COLO829 (cell line): ENCODE results near the gene FAM120B.

Experiments used
- DNase-seq: peaks from one replicate; pipeline ENCODE4 v3.0.0; 2012; ENCODE audit warnings: low spot score

FAM120B gene

GRCh38 chr6:170445971-170446370 lies 139.4 kb downstream of the FAM120B start:
- DNase-seq: no peak

GRCh38 chr6:170446841-170447560 lies 140.4 kb downstream of the FAM120B start:
- no peak for DNase-seq

GRCh38 chr6:170447561-170447930 lies 141.0 kb downstream of the FAM120B start:
- no peak for DNase-seq

GRCh38 chr6:170448317-170448716 lies 141.8 kb downstream of the FAM120B start:
- no peak for DNase-seq

- no peak for DNase-seq
Observed at GRCh38 chr6:170448751-170449630, 142.4 kb downstream of the FAM120B start.

GRCh38 chr6:170449835-170450753 lies 143.5 kb downstream of the FAM120B start:
- DNase-seq: no peak

GRCh38 chr6:170450916-170451761 lies 144.6 kb downstream of the FAM120B start:
- DNase-seq: no peak

- no peak for DNase-seq
Observed at GRCh38 chr6:170451762-170452651, 145.4 kb downstream of the FAM120B start.

GRCh38 chr6:170452767-170453545 lies 146.4 kb downstream of the FAM120B start:
- DNase-seq: no peak

- DNase-seq: no peak
Observed at GRCh38 chr6:170453586-170454511, 147.3 kb downstream of the FAM120B start.

- no peak for DNase-seq
Observed at GRCh38 chr6:170454512-170455285, 148.1 kb downstream of the FAM120B start.

- no peak for DNase-seq
Observed at GRCh38 chr6:170455335-170455979, 148.9 kb downstream of the FAM120B start.

- DNase-seq: no peak
Observed at GRCh38 chr6:170456334-170456733, 149.8 kb downstream of the FAM120B start.
